GM23338 (cell line): ENCODE measurements around the gene UNC13A. TPM values are rescaled to one million over a fixed set of nuclear protein-coding genes. Genes with fewer than 3 reads are reported as not detected.

ENCODE experiments used
- ATAC-seq: fragments of 200-7000 bp; cut with Tn5 transposase; 3 replicates; pipeline ENCODE4 v1.9.1; 2020
- DNase-seq: peaks from one replicate; pipeline ENCODE4 v3.0.0-alpha.2; 2015; ENCODE audit warnings: low spot score
- H2AFZ ChIP-seq: fragments of 200-600 bp; sonication (generic); 2 replicates; pipeline ENCODE4 v1.8.0; 2016; ENCODE audit warnings: antibody characterized with exemption, mild to moderate bottlenecking, moderate library complexity
- H3F3A ChIP-seq: fragments of 200-600 bp; sonication (generic); replicated peaks from 2 replicates; pipeline ENCODE4 v1.8.0; 2017; ENCODE audit warnings: antibody characterized with exemption, mixed run types, low read depth
- H3K27ac ChIP-seq: fragments of 200-600 bp; sonication (generic); 2 replicates; pipeline ENCODE4 v1.6.1; 2016; ENCODE audit warnings: low read depth
- H3K27me3 ChIP-seq: fragments of 200-600 bp; sonication (generic); 2 replicates; pipeline ENCODE4 v1.8.0; 2016; ENCODE audit warnings: mild to moderate bottlenecking, mixed run types, moderate library complexity; ENCODE audit not compliant: insufficient read depth
- H3K36me3 ChIP-seq: fragments of 200-600 bp; sonication (generic); 2 replicates; pipeline ENCODE4 v1.8.0; 2016; ENCODE audit warnings: mild to moderate bottlenecking; ENCODE audit not compliant: insufficient read depth
- H3K4me1 ChIP-seq: fragments of 200-600 bp; sonication (generic); 2 replicates; pipeline ENCODE4 v1.8.0; 2016; ENCODE audit warnings: mild to moderate bottlenecking, moderate library complexity; ENCODE audit not compliant: insufficient read depth
- H3K4me2 ChIP-seq: fragments of 200-600 bp; sonication (generic); 2 replicates; pipeline ENCODE4 v1.7.1; 2017; ENCODE audit warnings: mixed run types
- H3K4me3 ChIP-seq: fragments of 200-600 bp; sonication (generic); 2 replicates; pipeline ENCODE4 v1.6.1; 2016; ENCODE audit warnings: mixed run types
- H3K79me2 ChIP-seq: fragments of 200-600 bp; sonication (generic); replicated peaks from 2 replicates; pipeline ENCODE4 v1.8.0; 2017; ENCODE audit warnings: mild to moderate bottlenecking; ENCODE audit not compliant: insufficient read depth
- H3K9me2 ChIP-seq: fragments of 200-600 bp; sonication (generic); 2 replicates; pipeline ENCODE4 v1.8.0; 2017; ENCODE audit not compliant: insufficient read depth
- H4K20me1 ChIP-seq: fragments of 200-600 bp; sonication (generic); replicated peaks from 2 replicates; pipeline ENCODE4 v1.8.0; 2017; ENCODE audit warnings: mild to moderate bottlenecking; ENCODE audit not compliant: insufficient read depth
- H3K27ac Mint-ChIP-seq: 2 replicates; pipeline ENCODE4 v1.8.0; 2020; ENCODE audit warnings: inconsistent platforms, mild to moderate bottlenecking, moderate library complexity, mixed read lengths
- H3K27me3 Mint-ChIP-seq: 3 replicates; pipeline ENCODE4 v1.8.0; 2022; ENCODE audit warnings: low read depth, mild to moderate bottlenecking, moderate library complexity, mixed read lengths, inconsistent platforms; ENCODE audit not compliant: insufficient read depth, poor library complexity
- H3K36me3 Mint-ChIP-seq: 3 replicates; pipeline ENCODE4 v1.8.0; 2021; ENCODE audit warnings: low read depth, mild to moderate bottlenecking, inconsistent platforms, moderate library complexity, mixed read lengths
- H3K4me1 Mint-ChIP-seq: 3 replicates; pipeline ENCODE4 v1.8.0; 2020; ENCODE audit warnings: mild to moderate bottlenecking, inconsistent platforms, mixed read lengths
- H3K4me3 Mint-ChIP-seq: 3 replicates; pipeline ENCODE4 v1.8.0; 2021; ENCODE audit warnings: moderate library complexity, mild to moderate bottlenecking, inconsistent platforms, mixed read lengths
- H3K9me3 Mint-ChIP-seq: 3 replicates; pipeline ENCODE4 v1.8.0; 2020; ENCODE audit warnings: moderate library complexity, mild to moderate bottlenecking, inconsistent platforms, mixed read lengths
- CREB1 ChIP-seq: fragments of 250-450 bp; sonication (Bioruptor Pico); IDR thresholded peaks from 2 replicates; pipeline ENCODE4 v1.5.0; 2020; ENCODE audit warnings: low read depth, mild to moderate bottlenecking, moderate library complexity
- EZH2 ChIP-seq: fragments of 200-600 bp; sonication (generic); IDR thresholded peaks from one replicate; pipeline ENCODE4 v1.8.0; 2017; ENCODE audit warnings: antibody characterized with exemption, mild to moderate bottlenecking, low read depth; ENCODE audit not compliant: unreplicated experiment
- EZH2phosphoT487 ChIP-seq: fragments of 200-600 bp; sonication (generic); IDR thresholded peaks from one replicate; pipeline ENCODE4 v1.8.1; 2018; ENCODE audit warnings: antibody characterized with exemption; ENCODE audit not compliant: unreplicated experiment
- REST ChIP-seq: IDR thresholded peaks from one replicate; pipeline ENCODE4 v1.6.1; 2018; ENCODE audit warnings: antibody characterized with exemption; ENCODE audit not compliant: unreplicated experiment
- STAT1 ChIP-seq: IDR thresholded peaks from one replicate; pipeline ENCODE4 v1.6.1; 2016; ENCODE audit warnings: antibody characterized with exemption; ENCODE audit not compliant: unreplicated experiment
- ZNF331 ChIP-seq: fragments of 250-450 bp; sonication (Bioruptor Pico); IDR thresholded peaks from 2 replicates; pipeline ENCODE4 v1.5.0; 2020; ENCODE audit warnings: low read depth, mild to moderate bottlenecking, moderate library complexity
- polyA plus RNA-seq: library from polyadenylated mRNA; unstranded; fragments of >200 nt; fragmentation: Nextera tagmentation; extraction: Ambion mirVana; gene quantifications from 2 replicates; pipeline ENCODE4 v1.2.1, GENCODE V29; 2016
- total RNA-seq: library from RNA; depleted of rRNA; stranded (reverse); fragments of >200 nt; shearing (Covaris generic); gene quantifications from 2 replicates; pipeline ENCODE4 v1.2.3, GENCODE V29; 2014
- TF ChIP-seq, protein P1 (sequence below), 2 experiments: fragments of 200-600 bp in 1 of 2; sonication (generic) in 1 of 2; conservative IDR thresholded peaks; 2 replicates each; pipeline versions ENCODE4 v1.5.1 to v1.6.1; 2016 to 2017; ENCODE audit warnings: antibody characterized with exemption in 2 of 2, low read depth in 2 of 2, mild to moderate bottlenecking in 2 of 2, moderate library complexity in 1 of 2

UNC13A gene
- total and polyA plus RNA-seq, 2 experiments from 2014 or later = 9.5 to 30.4 TPM

DNA sequence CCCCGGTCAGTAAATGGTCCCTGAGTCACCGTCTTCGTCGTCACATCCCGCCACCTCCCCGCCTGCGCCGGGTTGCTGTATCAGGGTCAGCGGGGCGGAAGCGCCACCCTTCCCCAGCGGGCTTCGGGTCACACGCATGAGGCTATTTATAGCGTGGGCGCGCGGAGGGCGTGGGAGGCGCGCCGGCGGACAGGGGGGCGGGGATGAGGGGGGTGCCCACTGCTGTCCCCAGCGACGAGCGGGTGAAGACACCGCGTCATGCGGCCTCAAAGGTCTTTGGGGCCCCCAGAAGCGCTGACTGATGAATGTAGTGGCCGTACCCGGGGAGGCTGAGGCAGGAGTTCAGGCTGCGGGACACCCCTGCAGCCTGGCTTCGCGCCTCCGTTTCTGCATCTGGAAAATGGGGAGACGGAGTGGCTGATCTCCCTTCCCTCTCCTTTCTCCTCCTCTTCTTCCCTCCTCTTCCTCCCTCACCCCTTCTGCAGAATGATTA, 7.9 kb downstream of the UNC13A start:
- H3K79me2 ChIP-seq = peaks cover 71% of the 10 kb centered on the region
- peaks cover 16% of the 10 kb centered on the region for H3K27me3 Mint-ChIP-seq
- H3K27ac ChIP-seq = no peak overlapping the region
- H3K27ac Mint-ChIP-seq = peak overlapping the region; percentile 48; the same call in 1 of the 2 replicates
- H3K4me2 ChIP-seq = peak overlapping the region; percentile 84
- H4K20me1 ChIP-seq = peaks cover 24% of the 10 kb centered on the region
- peaks cover 40% of the 10 kb centered on the region for H3K4me1 Mint-ChIP-seq
- H3K9me3 Mint-ChIP-seq = no peaks in the 10 kb centered on the region
- peak overlapping the region; percentile 65 for H3K4me3 Mint-ChIP-seq
- DNase-seq = peak; percentile 64
- 0 out of 2 replicates have a peak, but pooled peaks cover 6% of the 10 kb centered on the region for H3F3A ChIP-seq
- TF ChIP-seq STAT1 (no peak), CREB1 (CRISPR knock-in tag) (peak; percentile 25; the same call in 1 of the 2 replicates)
- TF ChIP-seq, protein P1, sequence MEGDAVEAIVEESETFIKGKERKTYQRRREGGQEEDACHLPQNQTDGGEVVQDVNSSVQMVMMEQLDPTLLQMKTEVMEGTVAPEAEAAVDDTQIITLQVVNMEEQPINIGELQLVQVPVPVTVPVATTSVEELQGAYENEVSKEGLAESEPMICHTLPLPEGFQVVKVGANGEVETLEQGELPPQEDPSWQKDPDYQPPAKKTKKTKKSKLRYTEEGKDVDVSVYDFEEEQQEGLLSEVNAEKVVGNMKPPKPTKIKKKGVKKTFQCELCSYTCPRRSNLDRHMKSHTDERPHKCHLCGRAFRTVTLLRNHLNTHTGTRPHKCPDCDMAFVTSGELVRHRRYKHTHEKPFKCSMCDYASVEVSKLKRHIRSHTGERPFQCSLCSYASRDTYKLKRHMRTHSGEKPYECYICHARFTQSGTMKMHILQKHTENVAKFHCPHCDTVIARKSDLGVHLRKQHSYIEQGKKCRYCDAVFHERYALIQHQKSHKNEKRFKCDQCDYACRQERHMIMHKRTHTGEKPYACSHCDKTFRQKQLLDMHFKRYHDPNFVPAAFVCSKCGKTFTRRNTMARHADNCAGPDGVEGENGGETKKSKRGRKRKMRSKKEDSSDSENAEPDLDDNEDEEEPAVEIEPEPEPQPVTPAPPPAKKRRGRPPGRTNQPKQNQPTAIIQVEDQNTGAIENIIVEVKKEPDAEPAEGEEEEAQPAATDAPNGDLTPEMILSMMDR (conservative IDR thresholded peaks at IDR 0.05; ENCODE audit: low read depth in 2 of 2) = no peak
- ATAC-seq = peak; percentile 61
- no peak overlapping the region for H2AFZ ChIP-seq
- H3K36me3 ChIP-seq = no peaks in the 10 kb centered on the region
- peak overlapping the region; percentile 60 for H3K4me3 ChIP-seq
- peaks cover 26% of the 10 kb centered on the region for H3K4me1 ChIP-seq
- peaks cover 14% of the 10 kb centered on the region for H3K36me3 Mint-ChIP-seq
- peaks cover 3% of the 10 kb centered on the region; the same call in 1 of the 2 replicates for H3K27me3 ChIP-seq
- H3K9me2 ChIP-seq = no peaks in the 10 kb centered on the region

DNA sequence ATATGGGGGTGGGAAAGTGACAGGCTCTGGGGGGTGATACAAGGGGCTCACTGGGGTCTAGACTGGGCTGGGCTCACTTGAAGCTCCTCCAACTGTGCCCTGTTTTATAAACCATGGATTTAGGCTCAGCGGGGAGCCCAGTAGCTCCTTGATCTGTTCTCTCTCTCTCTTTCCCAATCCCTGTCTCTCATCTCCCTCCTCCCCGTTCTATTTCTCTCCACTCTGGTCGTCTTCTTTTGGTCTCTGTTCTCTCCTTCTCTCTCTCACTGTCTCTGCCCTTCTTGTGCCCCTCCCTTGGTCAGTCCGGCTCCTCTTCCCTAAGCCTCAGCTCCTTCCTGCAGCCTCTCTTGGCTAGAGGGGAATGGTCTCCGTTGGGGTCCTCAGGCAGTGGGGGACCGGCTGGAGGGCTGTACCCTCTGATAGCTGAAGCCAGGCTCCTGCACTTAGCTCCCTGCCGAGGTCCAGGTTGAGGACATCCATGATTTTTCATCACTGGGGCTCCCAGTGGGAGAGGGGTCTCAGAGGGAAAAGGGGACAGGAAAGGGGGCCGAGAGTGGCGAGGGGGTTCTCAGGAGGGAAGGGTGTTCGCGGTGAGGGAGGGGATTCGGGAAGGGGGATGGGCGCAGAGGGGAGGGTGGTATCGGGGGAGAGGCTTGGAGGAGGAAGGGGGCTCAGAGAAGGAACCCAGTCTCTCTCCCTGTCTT, 8.5 kb downstream of the UNC13A start:
- TF ChIP-seq, protein P1 (conservative IDR thresholded peaks at IDR 0.05; ENCODE audit: low read depth in 2 of 2) = no peak
- TF ChIP-seq EZH2 (no peak), REST (peak; percentile 26), ZNF331 (CRISPR knock-in tag) (no peak), EZH2phosphoT487 (no peak)
- Mint-ChIP-seq H3K4me3 (peak overlapping the region; percentile 65), H3K9me3 (no peaks in the 10 kb centered on the region), H3K27ac (peak overlapping the region; percentile 48; the same call in 1 of the 2 replicates), H3K4me1 (peaks cover 39% of the 10 kb centered on the region), H3K36me3 (peaks cover 12% of the 10 kb centered on the region; the same call in 2 of the 3 replicates), H3K27me3 (peaks cover 16% of the 10 kb centered on the region)
- Histone ChIP-seq H3K4me3 (peak overlapping the region; percentile 60), H3K36me3 (no peaks in the 10 kb centered on the region), H3K9me2 (no peaks in the 10 kb centered on the region), H4K20me1 (peaks cover 24% of the 10 kb centered on the region), H3K79me2 (peaks cover 65% of the 10 kb centered on the region), H3K27ac (peak overlapping the region; percentile 76; the same call in 1 of the 2 replicates), H3K27me3 (peaks cover 3% of the 10 kb centered on the region; the same call in 1 of the 2 replicates), H3F3A (0 out of 2 replicates have a peak, but pooled peaks cover 4% of the 10 kb centered on the region), H2AFZ (no peak overlapping the region), H3K4me1 (peaks cover 25% of the 10 kb centered on the region), H3K4me2 (peak overlapping the region; percentile 84)
- DNase-seq = peak; percentile 37
- peak; percentile 14 for ATAC-seq
